Stimulated activated CD4-positive, alpha-beta T cell treated with anti-CD3 and anti-CD28 coated beads, TNF-alpha, amount 100 ng/mL, for 48 hours (primary cell): Measurements from ENCODE around the gene DDAH1.

Experiments
- DNase-seq, 3 donors: peaks; one replicate each; pipeline ENCODE4 v3.0.0-alpha.2; 2020; ENCODE audit warnings: low read depth in 3 of 3

DDAH1 gene

DNA sequence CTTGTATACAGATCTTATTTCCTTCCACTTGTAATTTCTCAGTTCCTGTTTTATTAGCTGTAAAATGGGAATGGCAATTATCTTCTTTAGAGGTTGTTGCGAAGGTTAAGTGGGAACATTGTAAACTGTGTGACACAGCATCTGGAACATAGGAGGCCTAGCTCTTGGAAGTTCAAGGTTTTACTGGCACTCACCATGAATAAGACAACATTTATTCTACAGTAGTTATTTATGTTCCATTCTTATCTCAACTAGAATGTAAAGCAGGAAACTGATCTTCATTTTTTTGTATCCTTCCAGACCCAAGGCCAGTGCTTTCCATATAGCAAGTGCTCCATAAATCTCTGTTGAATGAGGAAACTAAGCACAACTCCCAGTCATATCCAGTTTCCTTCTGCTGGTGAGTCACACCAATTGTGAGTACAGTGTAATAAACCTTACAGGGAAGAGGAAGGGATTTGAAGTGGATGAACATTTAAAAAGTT, 189.9 kb downstream of the DDAH1 start:
- no peak for DNase-seq

DNA sequence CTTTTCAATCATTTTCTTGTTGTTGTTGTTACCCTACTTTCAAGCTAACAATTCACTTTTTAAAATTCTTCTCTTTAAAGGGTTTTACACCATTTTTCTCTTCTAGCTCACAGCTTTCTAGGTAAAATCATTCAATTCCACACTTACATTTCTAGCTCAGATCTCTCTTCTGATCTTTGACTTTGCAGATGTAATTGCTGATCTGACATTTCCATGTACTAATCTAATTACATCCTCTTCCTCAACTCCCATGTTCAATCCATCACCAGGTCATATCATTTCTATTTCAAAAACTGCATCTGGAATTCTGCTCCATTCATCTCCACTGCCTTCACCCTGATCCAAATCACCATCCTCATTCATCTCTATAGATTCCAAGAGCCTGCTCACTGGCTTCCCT, 191.6 kb downstream of the DDAH1 start:
- no peak for DNase-seq

DNA sequence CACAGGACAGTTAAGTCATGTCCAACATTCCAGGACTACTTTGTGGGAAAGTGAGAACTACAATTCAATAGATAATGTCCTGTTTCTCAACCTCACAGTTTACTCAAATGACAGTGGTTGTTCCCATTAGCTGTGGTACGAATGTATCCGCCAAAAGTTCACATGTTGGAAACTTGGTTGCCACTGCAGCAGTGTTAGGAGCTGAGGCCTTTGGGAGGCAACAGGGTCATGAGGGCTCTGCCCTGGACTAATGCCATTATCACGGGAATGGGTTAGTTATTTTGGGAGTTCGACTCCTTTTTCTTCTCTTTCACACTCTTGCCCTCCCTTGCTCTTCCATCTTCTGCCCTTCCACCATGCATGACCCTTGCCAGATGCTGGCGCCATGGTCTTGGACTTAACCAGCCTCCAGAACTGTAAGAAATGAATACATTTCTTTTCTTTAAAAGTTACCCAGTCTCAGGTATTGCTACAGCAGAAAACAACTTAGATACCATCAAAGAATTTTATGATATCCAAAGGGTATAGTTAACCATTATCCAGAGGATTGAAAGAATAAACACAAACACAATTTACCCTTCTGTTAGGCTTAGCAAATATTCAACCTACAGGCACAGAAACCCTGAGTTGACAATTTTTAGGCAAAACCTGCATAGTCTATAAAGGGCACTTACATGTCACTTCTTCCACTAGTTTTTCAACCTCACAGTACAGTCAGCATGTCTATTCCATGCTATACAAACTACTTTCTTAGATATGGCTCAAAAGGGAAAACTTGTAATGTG, 196.0 kb downstream of the DDAH1 start:
- no peak for DNase-seq
